NCI-H446 (cell line): ENCODE results near the gene G2E3.
A peak's percentile ranks its signal among the peaks of the same experiment; 100 is the strongest.
"Not testable (repeated sequence)": the region's sequence is repeated elsewhere in the genome, so short reads cannot be mapped to it uniquely, and the experiment has no call there.

Experiments used
- DNase-seq, 2 experiments: peaks; one replicate each; lab custom pipeline; 2025; lab: John Stamatoyannopoulos, UW

G2E3 gene

GRCh38 chr14:30600922-30601918 is 42.3 kb downstream of the G2E3 start:
- no peak for DNase-seq

DNA sequence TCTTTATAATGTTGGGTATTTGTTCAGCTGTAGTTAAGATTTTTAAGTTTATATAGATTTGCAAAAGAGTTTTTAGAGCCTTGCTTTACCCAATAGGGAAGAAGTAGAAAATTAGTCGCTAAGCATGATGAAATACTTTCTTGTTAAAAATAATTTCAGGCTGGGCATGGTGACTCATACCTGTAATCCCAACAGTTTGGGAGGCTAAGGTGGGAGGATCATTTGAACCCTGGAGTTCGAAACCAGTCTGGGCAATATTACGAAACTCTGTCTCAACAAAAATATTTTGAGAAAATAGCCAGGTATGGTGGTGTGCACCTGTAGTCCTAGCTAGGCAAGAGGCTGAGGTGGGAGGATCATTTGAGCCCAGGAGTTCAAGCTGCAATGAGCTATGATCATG is 44.4 kb downstream of the G2E3 start:
- DNase-seq, result no peak

DNA sequence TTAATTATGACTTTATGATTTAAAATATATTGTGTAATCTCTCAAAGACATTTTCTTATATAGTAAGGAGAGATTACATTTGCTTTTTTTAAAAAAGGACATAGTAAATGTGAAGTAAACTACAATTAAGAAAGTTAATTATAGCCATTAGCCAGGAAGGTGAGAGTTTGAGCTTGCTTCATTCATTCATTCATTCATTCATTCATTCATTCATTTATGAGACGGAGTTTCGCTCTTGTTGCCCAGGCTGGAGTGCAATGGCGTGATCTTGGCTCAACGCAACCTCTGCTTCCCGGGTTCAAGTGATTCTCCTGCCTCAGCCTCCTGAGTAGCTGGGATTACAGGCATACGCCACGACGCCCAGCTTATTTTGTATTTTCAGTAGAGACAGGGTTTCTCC is 45.7 kb downstream of the G2E3 start:
- not testable (repeated sequence) for DNase-seq

- DNase-seq, result no peak
Measured at GRCh38 chr14:30607156-30607780, 48.3 kb downstream of the G2E3 start.

DNA sequence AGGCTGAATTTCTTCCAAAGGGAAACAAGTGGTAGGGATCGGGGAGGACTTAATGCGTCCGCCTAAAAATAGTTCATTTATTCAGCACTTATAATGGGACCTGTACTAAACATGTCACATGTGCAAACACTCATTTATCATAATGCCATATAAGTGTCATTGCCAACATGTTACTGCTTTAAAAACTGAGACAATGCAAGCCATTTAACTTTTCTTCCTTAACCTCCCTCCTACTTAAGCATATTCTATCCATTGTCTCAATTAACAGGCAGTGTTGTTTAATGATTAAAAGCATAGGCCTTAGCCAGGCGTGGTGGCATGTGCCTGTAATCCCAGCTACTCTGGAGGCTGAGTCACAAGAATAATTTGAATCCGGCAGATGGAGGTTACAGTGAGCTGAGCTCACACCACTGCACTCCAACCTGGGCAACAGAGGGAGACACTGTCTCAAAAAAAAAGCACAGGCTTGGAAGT is 49.6 kb downstream of the G2E3 start:
- peak; percentile 62 to 83 for DNase-seq

DNA sequence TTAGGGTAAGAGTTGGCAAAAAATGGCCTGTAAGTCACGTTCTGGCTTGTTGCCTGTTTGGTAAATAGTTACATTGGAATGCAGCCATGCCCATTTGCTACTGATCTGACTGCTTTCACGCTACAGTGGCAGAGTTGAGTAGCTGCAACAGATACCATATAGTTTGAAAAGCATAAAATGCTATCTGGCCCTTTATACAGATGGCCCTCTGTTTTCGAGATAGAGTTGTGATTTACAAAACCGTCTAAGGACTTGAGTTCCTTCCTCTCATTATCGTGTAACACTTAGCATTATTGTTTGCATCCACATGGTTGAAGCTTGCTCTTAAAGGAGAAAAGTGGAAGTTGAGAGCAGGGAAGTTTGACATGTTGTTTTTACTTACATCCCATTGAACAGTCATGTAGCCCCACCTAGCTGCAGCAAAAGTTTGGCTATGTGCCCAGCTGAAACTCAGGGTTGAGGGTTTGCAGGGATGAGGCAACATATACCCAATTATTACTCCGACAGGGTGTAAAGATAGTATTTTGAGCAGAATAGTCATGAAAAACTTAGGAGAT is 51.9 kb downstream of the G2E3 start:
- peak; percentile 87 to 95 for DNase-seq

GRCh38 chr14:30614155-30614554 is 55.2 kb downstream of the G2E3 start:
- DNase-seq, result no peak

- no peak for DNase-seq
Measured at GRCh38 chr14:30620178-30620577, 61.2 kb downstream of the G2E3 start.

DNA sequence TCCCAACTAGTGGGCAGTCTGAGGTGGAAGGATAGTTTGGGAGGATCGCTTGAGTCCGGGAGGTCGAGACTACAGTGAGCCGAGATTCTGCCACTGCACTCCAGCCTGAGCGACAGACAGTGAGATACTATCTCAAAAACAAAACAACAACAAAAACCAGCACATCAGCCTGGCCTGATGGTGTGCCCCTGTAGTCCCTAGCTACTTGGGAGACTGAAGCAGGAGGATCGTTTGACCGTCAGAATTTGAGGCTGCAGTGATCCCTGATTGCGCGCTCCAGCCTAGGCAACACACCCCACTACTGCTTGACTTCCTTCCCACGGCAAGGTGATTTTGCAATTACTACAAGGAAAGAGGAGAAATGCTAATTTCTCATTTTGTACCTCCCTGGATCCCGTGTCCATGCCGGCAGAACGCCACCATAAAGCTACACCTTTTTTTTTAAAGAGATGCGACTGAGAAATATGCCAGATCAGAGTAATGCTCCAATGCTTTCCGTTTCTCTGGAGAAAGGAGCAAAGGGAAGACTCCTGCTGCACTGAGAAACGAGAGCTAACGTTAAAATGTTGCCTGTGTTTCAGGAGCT is 62.5 kb downstream of the G2E3 start:
- DNase-seq, result no peak

- DNase-seq, result peak; percentile 81 to 95
Measured at GRCh38 chr14:30621940-30622830, 63.2 kb downstream of the G2E3 start, which contains the start of gene SCFD1. Gene SCFD1 (plus strand): TSS chr14:30622319. CDS start chr14:30622339, 20 bp downstream.

- DNase-seq, result no peak
Measured at GRCh38 chr14:30623412-30624131, 64.6 kb downstream of the G2E3 start.

- DNase-seq, result no peak
Measured at GRCh38 chr14:30624132-30624423, 65.1 kb downstream of the G2E3 start.

DNA sequence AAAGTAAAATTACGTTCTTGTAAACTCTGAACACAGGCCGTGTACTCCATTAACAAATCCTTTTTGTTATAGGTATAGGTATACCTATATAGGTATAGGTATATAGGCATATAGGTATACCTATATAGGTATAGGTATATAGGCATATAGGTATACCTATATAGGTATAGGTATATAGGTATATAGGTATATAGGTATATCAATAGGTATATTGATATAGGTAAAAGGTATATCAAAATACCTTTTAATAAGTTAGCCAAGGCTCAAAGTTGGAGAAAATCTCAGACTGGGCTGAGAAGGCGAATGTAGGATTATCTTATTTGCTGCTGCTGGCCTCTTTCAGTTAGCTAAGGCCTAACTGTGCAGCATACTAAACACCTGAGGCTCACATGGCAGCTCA is 66.6 kb downstream of the G2E3 start:
- no peak for DNase-seq

- not testable (repeated sequence) for DNase-seq
Measured at GRCh38 chr14:30629432-30629831, 70.5 kb downstream of the G2E3 start.

GRCh38 chr14:30630248-30630647 is 71.3 kb downstream of the G2E3 start:
- DNase-seq, result no peak

GRCh38 chr14:30632730-30633129 is 73.8 kb downstream of the G2E3 start:
- no peak for DNase-seq

- DNase-seq, result no peak
Measured at GRCh38 chr14:30638926-30639325, 80.0 kb downstream of the G2E3 start.

DNA sequence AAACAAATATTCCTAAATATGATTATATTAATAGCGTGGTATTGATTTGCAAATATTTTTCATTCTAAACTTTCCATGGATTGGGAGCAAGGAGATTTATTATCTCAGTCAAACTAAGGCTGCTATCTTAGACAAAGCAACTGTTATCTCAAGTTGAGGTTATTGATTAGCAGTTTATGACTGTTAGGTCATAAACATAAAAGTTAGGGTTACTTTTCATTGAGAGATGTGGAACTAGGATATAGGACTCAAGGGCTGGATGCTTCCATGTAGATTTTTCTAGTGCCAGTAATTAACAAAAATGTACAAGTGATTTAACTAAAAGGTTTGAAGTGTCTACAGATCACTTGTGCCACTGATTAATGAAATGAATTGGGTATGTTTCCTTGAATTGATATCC is 82.2 kb downstream of the G2E3 start:
- DNase-seq, result no peak

DNA sequence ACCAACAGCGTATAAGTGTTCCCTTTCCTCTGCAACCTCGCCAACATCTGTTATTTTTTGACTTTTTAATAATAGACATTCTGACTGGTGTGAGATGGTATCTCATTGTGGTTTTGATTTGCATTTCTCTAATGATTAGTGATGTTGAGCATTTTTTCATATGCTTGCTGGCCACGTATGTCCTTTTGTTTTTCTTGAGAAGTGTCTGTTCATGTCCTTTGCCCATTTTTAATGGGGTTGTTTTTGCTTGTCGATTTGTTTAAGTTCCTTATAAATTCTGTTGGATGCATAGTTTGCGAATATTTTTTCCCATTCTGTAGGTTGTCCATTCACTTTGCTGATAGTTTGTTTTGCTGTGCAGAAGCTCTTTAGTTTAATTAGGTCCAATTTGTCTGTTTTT is 85.5 kb downstream of the G2E3 start:
- DNase-seq, result not testable (repeated sequence)

DNA sequence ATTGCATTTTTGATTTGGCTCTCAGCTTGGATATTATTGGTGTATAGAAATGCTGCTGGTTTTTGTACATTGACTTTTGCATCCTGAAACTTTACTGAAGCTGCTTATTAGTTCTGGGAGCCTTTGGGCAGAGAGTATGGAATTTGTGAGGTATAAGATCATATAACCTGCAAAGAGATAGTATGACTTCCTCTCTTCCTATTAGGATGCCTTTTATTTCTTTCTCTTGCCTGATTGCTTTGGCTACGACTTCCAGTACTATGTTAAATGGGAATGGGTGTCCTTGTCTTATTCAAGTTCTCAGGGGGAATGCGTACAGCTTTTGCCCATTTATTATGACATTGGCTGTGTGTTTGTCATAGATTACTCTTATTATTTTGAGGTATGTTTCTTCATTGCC is 86.6 kb downstream of the G2E3 start:
- DNase-seq, result no peak

- DNase-seq, result no peak
Measured at GRCh38 chr14:30648471-30648870, 89.5 kb downstream of the G2E3 start.
